ENCODE data around the gene SLC4A3.

Gene SLC4A3

GRCh38 chr2:219627103-219628100 lies at the start of gene SLC4A3:
Gene SLC4A3, plus strand, starts transcription at chr2:219627630. Its CDS starts 363 bp downstream, at chr2:219627993.
- peak in 1 of 2 experiments; percentile 17 for DNase-seq

DNA sequence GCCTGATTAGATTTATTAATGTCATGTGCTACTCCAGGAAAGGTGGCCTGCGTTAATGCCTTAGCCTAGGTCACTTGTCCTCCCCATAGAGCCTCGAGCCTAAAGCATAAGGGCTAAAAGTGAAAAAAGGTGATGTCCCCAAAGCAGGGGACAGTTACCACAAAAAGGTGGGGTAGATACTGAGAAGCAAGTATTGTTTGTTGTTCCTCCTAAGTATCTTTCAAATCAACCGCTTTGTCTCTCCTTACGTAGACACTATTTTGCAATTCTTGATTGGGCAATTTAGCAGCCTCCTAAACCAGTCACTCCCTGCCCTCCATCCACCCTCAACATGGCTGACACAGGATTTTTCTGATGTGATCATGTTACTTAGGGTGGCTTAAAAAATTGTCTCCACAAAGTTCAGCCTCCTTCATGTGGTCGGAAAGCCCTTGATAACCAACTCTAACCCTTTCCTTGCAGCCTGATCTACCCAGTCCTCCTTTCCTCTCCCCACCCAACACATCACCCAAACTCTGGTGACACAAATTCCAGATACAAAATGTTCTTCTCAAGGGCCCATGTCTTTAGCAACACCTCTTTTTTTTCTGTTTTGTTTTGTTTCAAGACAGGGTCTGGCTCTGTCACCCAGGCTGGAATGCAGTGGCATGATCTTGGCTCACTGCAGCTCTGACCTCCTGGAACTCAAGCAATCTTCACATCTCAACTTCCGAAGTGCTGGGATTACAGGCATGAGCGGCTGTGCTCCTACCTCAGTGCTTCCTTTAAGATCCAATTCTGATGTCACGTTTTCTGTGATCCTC lies 48.4 kb upstream of the SLC4A3 start:
- no peak for DNase-seq

DNA sequence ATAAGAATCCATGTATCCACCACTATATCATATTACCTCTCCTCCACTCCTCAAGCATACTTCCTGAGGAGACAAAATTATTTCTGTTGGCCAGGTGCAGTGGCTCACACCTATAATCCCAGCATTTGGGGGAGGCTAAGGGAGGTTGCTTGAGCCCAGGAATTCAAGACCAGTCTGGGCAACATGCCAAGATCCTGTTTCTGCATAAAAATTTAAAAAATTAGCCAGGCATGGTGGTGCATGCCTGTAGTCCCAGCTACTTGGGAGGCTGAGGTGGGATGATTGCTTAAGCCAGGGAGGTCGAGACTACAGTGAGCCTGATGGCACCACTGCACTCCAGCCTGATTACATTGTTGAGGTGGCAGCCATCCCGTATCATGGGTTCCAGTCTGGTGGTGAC lies 46.1 kb upstream of the SLC4A3 start:
- DNase-seq: no peak

GRCh38 chr2:219591091-219591490 lies 36.3 kb upstream of the SLC4A3 start:
- no peak for DNase-seq

DNA sequence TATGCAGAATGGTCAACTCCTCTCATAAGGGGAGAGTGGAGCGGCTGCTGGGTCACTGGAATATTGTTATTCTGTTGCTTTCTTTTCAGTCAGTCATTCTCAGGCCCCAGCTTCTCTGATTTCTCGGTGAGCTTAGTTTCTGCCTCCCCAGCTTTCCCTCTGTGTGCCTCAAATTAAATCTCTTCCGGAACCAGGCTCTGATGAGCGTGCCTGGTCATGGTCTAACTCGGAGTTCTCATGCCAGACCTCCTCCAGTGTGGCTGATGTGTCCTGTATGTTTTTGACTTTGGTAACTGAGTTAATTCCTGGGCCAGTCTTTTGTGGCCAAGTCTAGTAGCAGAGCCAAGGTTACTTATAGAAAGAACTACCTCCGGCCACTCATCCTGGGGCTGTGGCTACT lies 34.7 kb upstream of the SLC4A3 start:
- no peak for DNase-seq

- no peak for DNase-seq
Measured at GRCh38 chr2:219593154-219593553, 34.3 kb upstream of the SLC4A3 start.

DNA sequence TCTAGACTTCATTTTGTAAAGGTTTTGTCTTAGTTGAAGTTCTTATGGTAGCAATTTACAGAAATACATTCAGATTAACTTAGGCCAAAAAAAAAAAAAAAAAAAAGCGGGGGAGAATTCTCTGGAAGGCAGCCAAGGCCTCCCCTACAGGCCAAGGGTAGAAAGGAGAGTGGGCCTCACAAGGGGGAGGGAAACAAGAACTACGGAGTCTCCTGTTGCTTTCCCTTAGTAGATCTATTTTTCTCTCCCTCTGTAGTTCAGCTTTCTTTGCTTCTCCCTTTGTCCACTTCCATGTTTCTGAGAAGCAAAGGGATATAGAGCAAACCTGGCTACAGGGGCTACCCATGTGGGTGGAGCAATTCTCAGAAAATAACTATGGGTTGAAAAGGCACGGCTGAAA lies 32.2 kb upstream of the SLC4A3 start:
- DNase-seq: no peak

- DNase-seq: no peak
Measured at GRCh38 chr2:219596954-219597551, 30.4 kb upstream of the SLC4A3 start.

DNA sequence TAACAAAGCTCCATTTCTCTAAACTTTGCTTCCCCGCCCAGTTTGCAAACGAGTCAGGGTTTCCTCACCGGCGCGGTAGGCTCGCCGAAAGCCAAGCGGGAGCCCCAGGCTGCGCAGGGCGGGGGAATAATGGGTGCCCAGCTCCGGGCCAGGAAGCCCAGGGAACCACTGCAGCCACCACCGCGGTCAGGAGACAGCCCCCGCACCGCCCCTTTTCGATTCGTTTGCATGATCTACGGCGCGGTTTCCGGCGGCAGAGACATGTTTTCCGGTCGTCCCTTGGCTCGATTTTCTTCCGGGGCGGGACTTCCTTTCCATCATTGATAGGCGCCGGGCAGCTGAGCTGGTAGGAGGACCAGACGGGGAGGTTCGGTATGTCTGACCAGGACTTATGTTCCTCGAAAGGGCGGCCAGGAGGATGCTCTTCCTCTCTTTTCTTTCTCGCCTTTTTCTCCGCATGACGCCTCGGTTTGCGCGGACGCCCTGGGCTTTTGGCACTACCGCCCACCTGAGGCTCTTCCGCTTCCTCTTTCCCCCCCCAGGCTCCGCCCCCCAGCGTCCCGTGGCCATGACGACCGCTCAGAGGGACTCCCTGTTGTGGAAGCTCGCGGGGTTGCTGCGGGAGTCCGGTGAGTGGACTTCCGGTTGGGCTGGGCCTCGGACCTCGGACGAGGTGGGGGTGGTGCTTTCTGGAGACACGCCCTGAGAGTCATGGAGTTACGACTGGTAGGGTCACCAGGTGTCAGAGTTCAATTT lies 29.7 kb upstream of the SLC4A3 start, which contains the start of gene STK11IP:
TSS of gene STK11IP (plus strand) at position 306 of the 756 bp plus-strand sequence. CDS start at position 569, 263 bp downstream.
- DNase-seq: peak; percentile 91 to 93

- no peak for DNase-seq
Measured at GRCh38 chr2:219598308-219599078, 28.9 kb upstream of the SLC4A3 start.

GRCh38 chr2:219603771-219604170 lies 23.7 kb upstream of the SLC4A3 start:
- DNase-seq: no peak

DNA sequence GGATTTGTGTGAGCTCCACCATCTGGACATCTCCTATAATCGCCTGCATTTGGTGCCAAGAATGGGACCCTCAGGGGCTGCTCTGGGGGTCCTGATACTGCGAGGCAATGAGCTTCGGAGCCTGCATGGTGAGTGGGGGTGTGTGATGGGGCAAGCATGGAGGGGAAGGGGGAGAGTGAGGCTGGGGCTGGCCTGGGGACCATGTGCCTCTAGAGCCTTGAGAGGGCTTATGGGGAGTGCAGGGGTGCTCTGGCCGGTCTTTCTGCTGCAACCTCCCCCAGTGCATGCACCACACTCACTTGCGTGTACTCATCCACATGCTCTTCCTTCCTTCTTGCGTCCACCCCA lies 21.8 kb upstream of the SLC4A3 start:
- DNase-seq: no peak

GRCh38 chr2:219607931-219608330 lies 19.5 kb upstream of the SLC4A3 start:
- no peak for DNase-seq

DNA sequence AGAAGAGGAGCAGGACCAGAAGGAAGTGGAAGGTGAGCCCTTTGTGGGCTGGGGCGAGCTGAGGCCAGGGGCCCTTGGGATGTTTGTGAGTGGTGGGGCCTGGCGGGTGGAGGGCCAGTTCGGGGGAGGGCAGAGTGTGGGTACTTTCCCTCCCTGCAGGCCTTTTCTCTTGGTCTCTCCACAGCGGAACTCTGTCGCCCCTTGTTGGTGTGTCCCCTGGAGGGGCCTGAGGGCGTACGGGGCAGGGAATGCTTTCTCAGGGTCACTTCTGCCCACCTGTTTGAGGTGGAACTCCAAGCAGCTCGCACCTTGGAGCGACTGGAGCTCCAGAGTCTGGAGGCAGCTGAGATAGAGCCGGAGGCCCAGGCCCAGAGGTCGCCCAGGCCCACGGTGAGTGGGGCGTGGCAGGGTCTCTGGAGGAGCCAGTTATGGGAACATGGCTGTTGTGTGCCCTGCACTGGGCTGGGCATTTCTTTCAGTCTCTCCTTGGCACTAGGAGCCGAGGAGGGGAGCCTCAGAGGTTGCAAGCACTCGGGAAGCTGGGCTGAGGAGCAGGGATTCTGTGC lies 18.9 kb upstream of the SLC4A3 start:
- DNase-seq: no peak

GRCh38 chr2:219609149-219609750 lies 18.2 kb upstream of the SLC4A3 start:
- peak in 1 of 2 experiments; percentile 6 for DNase-seq

DNA sequence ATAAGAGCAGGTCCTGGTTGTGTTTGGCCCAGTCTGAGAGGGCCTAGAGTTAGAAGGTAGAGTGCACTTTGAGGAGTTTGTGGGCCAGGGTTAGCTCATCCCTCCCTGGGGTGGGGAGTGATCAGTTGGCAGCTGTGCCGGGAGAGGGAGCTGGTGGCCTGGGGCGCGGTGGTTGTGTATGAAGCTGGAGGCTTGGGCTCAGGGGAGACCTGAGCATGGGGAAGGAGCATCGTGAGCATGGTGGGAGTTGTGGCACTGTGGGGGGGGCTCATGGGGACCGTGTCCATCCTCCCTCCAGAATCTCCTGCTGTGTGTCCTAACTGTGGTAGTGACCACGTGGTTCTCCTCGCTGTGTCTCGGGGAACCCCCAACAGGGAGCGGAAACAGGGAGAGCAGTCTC lies 16.1 kb upstream of the SLC4A3 start:
- DNase-seq: no peak

DNA sequence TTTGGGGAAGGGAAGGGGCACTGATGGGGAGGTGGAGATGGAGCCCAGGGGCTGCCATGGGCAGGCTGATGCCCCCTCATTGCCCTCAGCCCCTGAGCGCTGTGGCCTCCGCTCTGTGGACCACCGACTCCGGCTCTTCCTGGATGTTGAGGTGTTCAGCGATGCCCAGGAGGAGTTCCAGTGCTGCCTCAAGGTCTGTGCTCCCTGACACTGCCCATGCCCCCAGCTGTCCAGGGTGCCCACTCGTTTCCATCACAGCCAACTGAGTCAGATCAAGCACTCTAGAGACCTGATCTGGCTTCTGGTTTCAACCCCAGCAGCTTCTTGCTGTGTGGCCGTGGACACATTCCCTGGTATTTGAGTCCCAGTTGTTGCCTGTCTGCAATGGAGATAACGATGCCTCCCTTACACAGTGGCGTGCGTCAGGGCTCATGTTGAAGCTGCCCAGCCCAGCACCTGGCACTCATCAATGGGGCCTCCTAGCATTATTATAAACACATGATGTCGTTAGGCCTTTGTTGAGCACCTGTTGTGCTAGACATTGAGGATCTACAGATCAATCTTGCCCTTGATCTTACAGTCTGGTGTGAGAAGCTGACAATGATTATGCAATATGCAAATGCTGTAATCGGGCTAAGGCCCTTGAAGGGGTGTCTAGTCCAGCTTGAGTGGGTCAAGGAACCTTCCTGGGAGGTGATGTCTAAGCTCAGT lies 15.4 kb upstream of the SLC4A3 start:
- DNase-seq: no peak

GRCh38 chr2:219612577-219613286 lies 14.7 kb upstream of the SLC4A3 start:
- DNase-seq: no peak

DNA sequence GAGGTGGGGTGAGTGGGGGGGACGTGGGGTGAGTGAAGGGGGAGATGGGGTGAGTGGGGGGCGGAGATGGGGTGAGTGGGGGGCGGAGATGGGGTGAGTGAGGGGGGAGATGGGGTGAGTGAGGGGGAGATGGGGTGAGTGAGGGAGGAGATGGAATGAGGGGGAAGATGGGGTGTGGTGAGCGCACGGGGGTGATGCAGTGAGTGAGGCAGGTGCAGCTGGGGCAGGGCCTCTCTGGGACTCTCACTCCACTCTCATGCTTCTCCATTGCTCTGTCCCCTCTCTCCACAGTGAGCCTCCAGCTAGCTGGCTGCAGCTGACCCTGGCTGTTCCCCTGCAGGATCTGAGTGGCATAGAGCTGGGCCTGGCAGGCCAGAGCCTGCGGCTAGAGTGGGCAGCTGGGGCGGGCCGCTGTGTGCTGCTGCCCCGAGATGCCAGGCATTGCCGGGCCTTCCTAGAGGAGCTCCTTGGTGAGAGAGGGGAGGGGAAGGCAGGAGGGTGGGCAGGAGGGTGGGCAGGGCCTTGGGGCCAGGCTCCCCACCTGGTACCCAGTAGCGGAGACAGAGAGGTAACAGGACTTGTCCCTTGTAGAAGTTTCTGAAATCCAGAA lies 13.9 kb upstream of the SLC4A3 start:
- no peak for DNase-seq

Measured in NCI-H524 (cell line).